Activated B cell treated with CpG ODN at 0.5 μM for 24 hours (primary cell): ENCODE results near the gene ANTXR2. TPM values are rescaled to one million over a fixed set of nuclear protein-coding genes. Genes with fewer than 3 reads are reported as not detected.

Source experiments
- ATAC-seq: fragments of 200-7000 bp; cut with Tn5 transposase; one replicate; pipeline ENCODE4 v1.10.0; 2021; ENCODE audit warnings: low read depth, mild to moderate bottlenecking, moderate library complexity
- CTCF ChIA-PET: fragments of 350-600 bp; sonication (Branson Sonifier 250); formaldehyde crosslinking; loops from one replicate; lab custom pipeline; 2021; ENCODE audit warnings: antibody characterized with exemption; lab: Charles Lee
- POLR2A ChIA-PET: fragments of 350-600 bp; sonication (Branson Sonifier 250); formaldehyde crosslinking; loops from one replicate; lab custom pipeline; 2021; ENCODE audit warnings: antibody characterized with exemption; lab: Charles Lee
- DNase-seq: peaks from one replicate; pipeline ENCODE4 v3.0.0; 2022
- H3K27ac Mint-ChIP-seq: one replicate; pipeline ENCODE4 v1.8.0; 2020; ENCODE audit warnings: mixed read lengths
- H3K27me3 Mint-ChIP-seq: one replicate; pipeline ENCODE4 v1.8.0; 2021; ENCODE audit warnings: mixed read lengths
- H3K36me3 Mint-ChIP-seq: one replicate; pipeline ENCODE4 v1.8.0; 2021; ENCODE audit warnings: low read depth, mixed read lengths
- H3K4me1 Mint-ChIP-seq: one replicate; pipeline ENCODE4 v1.8.0; 2021; ENCODE audit warnings: mixed read lengths
- H3K4me3 Mint-ChIP-seq: one replicate; pipeline ENCODE4 v1.8.0; 2020; ENCODE audit warnings: mild to moderate bottlenecking, mixed read lengths
- H3K9me3 Mint-ChIP-seq: one replicate; pipeline ENCODE4 v1.8.0; 2020; ENCODE audit warnings: mixed read lengths
- intact Hi-C: fragments of 100-400 bp; cut with micrococcal nuclease; formaldehyde crosslinking; loops from one replicate; pipeline ENCODE4 v1.15.1; 2024
- total RNA-seq: library from RNA; stranded (reverse); gene quantifications from 2 replicates; pipeline ENCODE4 v1.2.3, GENCODE V29; 2022
- TF ChIP-seq, protein P1 (sequence below): fragments of 200-600 bp; IDR thresholded peaks from one replicate; pipeline ENCODE4 v1.8.0; 2022; ENCODE audit warnings: antibody characterized with exemption, mild to moderate bottlenecking

ANTXR2 gene
- total RNA-seq, 1 donor from 2014 or later = 19.6 TPM

DNA sequence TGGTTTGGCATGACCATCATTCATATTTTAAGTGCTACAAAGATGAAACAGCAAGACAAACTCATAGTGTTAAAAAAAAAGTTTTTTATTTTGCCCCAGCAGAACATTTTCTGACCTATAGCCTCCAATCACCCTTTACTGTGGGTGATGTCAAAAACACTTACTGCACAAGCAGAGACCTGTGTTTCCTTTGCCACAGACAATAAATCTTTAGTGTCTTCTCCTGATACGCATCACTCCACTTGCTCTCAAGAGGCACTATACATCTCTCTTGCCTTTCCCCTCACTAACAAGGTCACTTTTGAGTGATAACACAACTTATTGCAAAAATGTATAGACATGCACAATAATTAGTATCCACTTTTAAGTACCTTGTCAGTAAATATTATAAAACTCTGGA is 125.6 kb downstream of the ANTXR2 start:
- no peak for ATAC-seq
- Mint-ChIP-seq H3K36me3 (peaks cover 11% of the 10 kb centered on the region), H3K9me3 (no peaks in the 10 kb centered on the region), H3K27ac (no peak overlapping the region), H3K4me1 (no peaks in the 10 kb centered on the region), H3K27me3 (no peaks in the 10 kb centered on the region), H3K4me3 (no peak overlapping the region)
- TF ChIP-seq, protein P1, sequence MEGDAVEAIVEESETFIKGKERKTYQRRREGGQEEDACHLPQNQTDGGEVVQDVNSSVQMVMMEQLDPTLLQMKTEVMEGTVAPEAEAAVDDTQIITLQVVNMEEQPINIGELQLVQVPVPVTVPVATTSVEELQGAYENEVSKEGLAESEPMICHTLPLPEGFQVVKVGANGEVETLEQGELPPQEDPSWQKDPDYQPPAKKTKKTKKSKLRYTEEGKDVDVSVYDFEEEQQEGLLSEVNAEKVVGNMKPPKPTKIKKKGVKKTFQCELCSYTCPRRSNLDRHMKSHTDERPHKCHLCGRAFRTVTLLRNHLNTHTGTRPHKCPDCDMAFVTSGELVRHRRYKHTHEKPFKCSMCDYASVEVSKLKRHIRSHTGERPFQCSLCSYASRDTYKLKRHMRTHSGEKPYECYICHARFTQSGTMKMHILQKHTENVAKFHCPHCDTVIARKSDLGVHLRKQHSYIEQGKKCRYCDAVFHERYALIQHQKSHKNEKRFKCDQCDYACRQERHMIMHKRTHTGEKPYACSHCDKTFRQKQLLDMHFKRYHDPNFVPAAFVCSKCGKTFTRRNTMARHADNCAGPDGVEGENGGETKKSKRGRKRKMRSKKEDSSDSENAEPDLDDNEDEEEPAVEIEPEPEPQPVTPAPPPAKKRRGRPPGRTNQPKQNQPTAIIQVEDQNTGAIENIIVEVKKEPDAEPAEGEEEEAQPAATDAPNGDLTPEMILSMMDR = no peak
- POLR2A ChIA-PET = no interaction called here
- DNase-seq = no peak
- CTCF ChIA-PET = no interaction called here
- intact Hi-C loops = no loop called here

DNA sequence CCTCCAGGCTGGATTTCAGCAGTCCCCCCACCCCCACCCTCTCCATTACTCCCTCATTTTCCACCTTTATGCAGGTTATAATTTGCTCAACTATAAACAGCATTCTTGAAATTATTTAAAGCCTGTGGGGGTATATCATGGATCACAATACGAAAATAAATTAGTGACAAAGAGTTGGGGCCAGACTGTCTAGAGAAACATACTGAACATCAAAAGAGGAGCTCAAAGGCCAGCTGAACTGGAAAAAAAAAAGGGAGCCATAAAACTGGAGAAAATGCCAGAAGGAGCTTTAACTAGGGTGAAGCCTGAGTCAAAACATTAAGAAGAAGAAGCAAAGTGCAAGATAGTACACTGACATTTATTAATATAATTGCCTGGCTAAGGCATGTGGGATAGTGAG is 137.8 kb downstream of the ANTXR2 start:
- TF ChIP-seq, protein P1 = no peak
- DNase-seq (no peak), ATAC-seq (no peak)
- peaks cover 10% of the 10 kb centered on the region for H3K36me3 Mint-ChIP-seq
- intact Hi-C loops = no loop called here
- H3K9me3 Mint-ChIP-seq = no peaks in the 10 kb centered on the region
- POLR2A ChIA-PET = no interaction called here
- CTCF ChIA-PET = no interaction called here
- H3K27ac Mint-ChIP-seq = no peak overlapping the region
- H3K27me3 Mint-ChIP-seq = no peaks in the 10 kb centered on the region
- no peak overlapping the region for H3K4me3 Mint-ChIP-seq
- H3K4me1 Mint-ChIP-seq = no peaks in the 10 kb centered on the region

DNA sequence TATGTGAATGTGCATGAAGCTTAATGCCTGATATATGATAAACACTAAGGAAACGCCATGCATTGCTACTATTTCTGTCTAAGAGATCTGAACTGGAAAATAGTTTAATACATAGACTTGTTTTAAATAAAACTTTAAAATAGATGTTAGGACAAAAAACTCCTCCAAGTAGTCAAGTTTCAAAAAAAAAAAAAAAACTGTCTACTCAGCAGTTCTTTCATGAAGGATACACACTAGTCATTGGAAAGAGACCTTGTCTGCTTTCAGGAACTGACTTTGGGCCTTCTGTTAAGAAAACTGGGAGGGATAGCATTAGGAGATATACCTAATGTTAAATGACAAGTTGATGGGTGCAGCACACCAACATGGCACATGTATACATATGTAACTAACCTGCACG is 138.4 kb downstream of the ANTXR2 start:
- Mint-ChIP-seq H3K27me3 (no peaks in the 10 kb centered on the region), H3K36me3 (peaks cover 10% of the 10 kb centered on the region), H3K9me3 (no peaks in the 10 kb centered on the region), H3K27ac (no peak overlapping the region), H3K4me1 (no peaks in the 10 kb centered on the region), H3K4me3 (no peak overlapping the region)
- no peak for DNase-seq
- no peak for ATAC-seq
- TF ChIP-seq, protein P1 = no peak
- ChIA-PET POLR2A (no interaction called here), CTCF (no interaction called here)
- intact Hi-C loops = no loop called here

DNA sequence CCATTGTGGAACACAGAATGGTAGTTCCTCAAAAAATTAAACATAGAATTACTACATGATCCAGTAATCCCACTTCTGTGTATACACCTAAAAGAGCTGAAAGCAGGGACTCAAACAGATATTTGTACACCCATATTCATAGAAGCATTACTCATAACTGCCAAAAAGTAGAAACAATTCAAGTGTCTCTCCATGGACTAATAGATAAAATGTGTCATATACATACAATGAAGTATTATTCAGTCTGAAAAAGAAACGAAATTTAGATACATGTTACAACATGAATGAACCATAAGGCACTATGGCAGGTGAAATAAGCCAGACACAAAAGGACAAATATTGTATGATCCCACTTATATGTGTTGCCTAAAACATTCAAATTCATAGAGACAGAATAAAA is 145.1 kb downstream of the ANTXR2 start:
- H3K27ac Mint-ChIP-seq = no peak overlapping the region
- peaks cover 4% of the 10 kb centered on the region for H3K4me1 Mint-ChIP-seq
- no peaks in the 10 kb centered on the region for H3K9me3 Mint-ChIP-seq
- TF ChIP-seq, protein P1 = no peak
- H3K36me3 Mint-ChIP-seq = peaks cover 23% of the 10 kb centered on the region
- intact Hi-C loops = no loop called here
- ATAC-seq (no peak), DNase-seq (no peak)
- H3K4me3 Mint-ChIP-seq = no peak overlapping the region
- no peaks in the 10 kb centered on the region for H3K27me3 Mint-ChIP-seq
- CTCF ChIA-PET = no interaction called here
- POLR2A ChIA-PET = no interaction called here

DNA sequence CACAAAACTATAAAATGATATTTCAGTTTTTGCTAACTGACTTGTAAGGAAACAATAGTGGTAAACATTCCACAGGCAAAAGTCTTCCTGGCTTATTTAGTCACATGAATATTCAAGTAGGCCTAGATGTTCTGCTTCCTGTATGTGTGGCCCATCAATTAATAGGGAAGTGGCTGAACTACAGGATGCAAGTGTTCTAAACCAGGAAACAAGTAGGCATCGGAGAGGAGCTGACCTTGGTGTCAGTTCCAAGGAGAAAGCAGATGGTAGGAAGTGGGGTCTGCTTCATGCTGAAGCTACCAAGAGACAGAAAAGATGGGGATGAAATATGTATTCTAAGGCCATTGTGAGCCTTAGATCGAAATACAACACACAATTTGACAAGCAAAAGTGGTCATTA is 149.7 kb downstream of the ANTXR2 start:
- no peaks in the 10 kb centered on the region for H3K9me3 Mint-ChIP-seq
- intact Hi-C loops = no loop called here
- peaks cover 4% of the 10 kb centered on the region for H3K4me1 Mint-ChIP-seq
- ATAC-seq (no peak), DNase-seq (no peak)
- H3K27me3 Mint-ChIP-seq = no peaks in the 10 kb centered on the region
- ChIA-PET CTCF (no interaction called here), POLR2A (no interaction called here)
- H3K36me3 Mint-ChIP-seq = peaks cover 16% of the 10 kb centered on the region
- H3K27ac Mint-ChIP-seq = no peak overlapping the region
- TF ChIP-seq, protein P1 = no peak
- no peak overlapping the region for H3K4me3 Mint-ChIP-seq
